CD8-positive, alpha-beta memory T cell (primary cell): ENCODE measurements around the gene WDR82. TPM values are rescaled to one million over a fixed set of nuclear protein-coding genes. Genes with fewer than 3 reads are reported as not detected.
A peak's percentile ranks its signal among the peaks of the same experiment; 100 is the strongest.

Experiments
- CTCF ChIA-PET: fragments of 350-600 bp; sonication (Branson Sonifier 250); formaldehyde crosslinking; loops from one replicate; lab custom pipeline; 2021; ENCODE audit warnings: antibody characterized with exemption; lab: Charles Lee
- POLR2A ChIA-PET: fragments of 350-600 bp; sonication (Branson Sonifier 250); formaldehyde crosslinking; loops from one replicate; lab custom pipeline; 2021; ENCODE audit warnings: antibody characterized with exemption; lab: Charles Lee
- DNase-seq, 5 donors: peaks; one replicate each; pipeline versions ENCODE4 v3.0.0 to v3.0.0-alpha.2; 2020 to 2022; ENCODE audit warnings: mixed read lengths in 1 of 5
- H3K27ac ChIP-seq: one replicate; pipeline ENCODE4 v1.7.0; 2013; ENCODE audit warnings: low read depth, mild to moderate bottlenecking, low read length, moderate library complexity
- H3K27me3 ChIP-seq: 2 replicates; pipeline ENCODE4 v1.7.0; 2013; ENCODE audit warnings: low read length, mild to moderate bottlenecking; ENCODE audit not compliant: insufficient read depth, poor library complexity, severe bottlenecking
- H3K36me3 ChIP-seq: 2 replicates; pipeline ENCODE4 v1.7.0; 2013; ENCODE audit warnings: mild to moderate bottlenecking, low read length, moderate library complexity; ENCODE audit not compliant: insufficient read depth
- H3K4me1 ChIP-seq: 2 replicates; pipeline ENCODE4 v1.7.0; 2013; ENCODE audit warnings: mild to moderate bottlenecking, low read length, moderate library complexity; ENCODE audit not compliant: insufficient read depth
- H3K4me3 ChIP-seq: 2 replicates; pipeline ENCODE4 v1.7.0; 2013; ENCODE audit warnings: mild to moderate bottlenecking, low read length
- H3K9me3 ChIP-seq: 2 replicates; pipeline ENCODE4 v1.7.0; 2013; ENCODE audit warnings: mild to moderate bottlenecking, low read length
- H3K27ac Mint-ChIP-seq, 8 donors: one replicate each; pipeline ENCODE4 v1.8.0; 2020 to 2021; ENCODE audit warnings: mixed read lengths in 8 of 8, mild to moderate bottlenecking in 6 of 8, inconsistent platforms in 3 of 8, moderate library complexity in 3 of 8
- H3K27me3 Mint-ChIP-seq, 2 donors: one replicate each; pipeline ENCODE4 v1.8.0; 2020 to 2021; ENCODE audit warnings: mixed read lengths in 2 of 2, mild to moderate bottlenecking in 1 of 2, moderate library complexity in 1 of 2
- H3K36me3 Mint-ChIP-seq, 3 donors: one replicate each; pipeline ENCODE4 v1.8.0; 2020 to 2021; ENCODE audit warnings: mixed read lengths in 3 of 3, inconsistent platforms in 1 of 3, mild to moderate bottlenecking in 1 of 3
- H3K4me1 Mint-ChIP-seq, 3 donors: one replicate each; pipeline ENCODE4 v1.8.0; 2020 to 2021; ENCODE audit warnings: mixed read lengths in 3 of 3, inconsistent platforms in 1 of 3, mild to moderate bottlenecking in 1 of 3
- H3K4me3 Mint-ChIP-seq, 7 donors: one replicate each; pipeline ENCODE4 v1.8.0; 2020 to 2021; ENCODE audit warnings: mixed read lengths in 7 of 7, mild to moderate bottlenecking in 6 of 7, moderate library complexity in 4 of 7, inconsistent platforms in 2 of 7
- H3K9me3 Mint-ChIP-seq, 5 donors: one replicate each; pipeline ENCODE4 v1.8.0; 2020 to 2022; ENCODE audit warnings: mixed read lengths in 5 of 5, mild to moderate bottlenecking in 3 of 5, moderate library complexity in 2 of 5, inconsistent platforms in 1 of 5
- polyA plus RNA-seq: library from polyadenylated mRNA; unstranded; fragments of 300-500 nt; fragmentation: Illumina TruSeq; gene quantifications from one replicate; pipeline ENCODE4 v1.2.3, GENCODE V29; 2021
- total RNA-seq, 2 experiments: library from RNA; stranded (reverse); gene quantifications; one replicate each; pipeline ENCODE4 v1.2.3, GENCODE V29; 2021

The WDR82 gene
- total and polyA plus RNA-seq, 3 experiments from 2014 or later = 133 to 140 (median 133) TPM

DNA sequence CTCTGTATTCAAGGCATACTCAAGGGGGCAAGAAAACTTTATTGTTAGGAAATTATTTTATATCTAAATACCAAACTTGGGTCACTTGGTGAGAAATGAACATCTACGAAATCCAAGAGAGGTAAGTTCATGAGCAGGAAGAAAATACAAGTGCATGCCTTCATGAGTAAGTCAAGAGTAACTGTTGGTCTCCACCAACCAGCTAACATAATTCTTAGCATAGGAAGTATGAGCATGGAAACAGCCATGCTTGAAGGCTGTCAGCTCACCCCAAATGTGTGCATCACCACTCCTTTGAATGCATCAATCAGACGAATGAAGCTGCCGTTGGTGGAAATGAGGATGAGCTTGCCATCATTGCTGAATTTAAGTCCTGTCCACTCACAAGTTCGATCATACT, 19.0 kb downstream of the WDR82 start:
- H3K36me3 Mint-ChIP-seq = peaks cover 18 to 97% (median 51%) of the 10 kb centered on the region in 3 donors
- peaks cover 95% of the 10 kb centered on the region for H3K36me3 ChIP-seq
- H3K4me3 Mint-ChIP-seq = no peak overlapping the region
- ChIA-PET CTCF (interaction anchor here (1.4 to 3.1 kb wide), 4 partner anchors 12 to 28 kb away, joined by 4 to 15 read pairs (median 6); no protein-coding TSS in a partner anchor), POLR2A (interaction anchor here (0.6 to 1.7 kb wide), 4 partner anchors 12 to 19 kb away, joined by 3 to 4 read pairs (median 3); partner anchors contain the start of genes PPM1M and WDR82)
- H3K4me1 ChIP-seq = peaks cover 94% of the 10 kb centered on the region
- H3K27ac Mint-ChIP-seq = peak overlapping the region in 5 of 8 donors; percentile 85 to 98 (median 86)
- H3K4me1 Mint-ChIP-seq = peaks cover 81 to 98% (median 97%) of the 10 kb centered on the region in 3 donors
- no peaks in the 10 kb centered on the region for H3K9me3 ChIP-seq
- no peaks in the 10 kb centered on the region for H3K27me3 ChIP-seq
- H3K4me3 ChIP-seq = no peak overlapping the region
- DNase-seq = no peak
- no peaks in the 10 kb centered on the region for H3K27me3 Mint-ChIP-seq
- H3K9me3 Mint-ChIP-seq = no peaks in the 10 kb centered on the region
- H3K27ac ChIP-seq = no peak overlapping the region

DNA sequence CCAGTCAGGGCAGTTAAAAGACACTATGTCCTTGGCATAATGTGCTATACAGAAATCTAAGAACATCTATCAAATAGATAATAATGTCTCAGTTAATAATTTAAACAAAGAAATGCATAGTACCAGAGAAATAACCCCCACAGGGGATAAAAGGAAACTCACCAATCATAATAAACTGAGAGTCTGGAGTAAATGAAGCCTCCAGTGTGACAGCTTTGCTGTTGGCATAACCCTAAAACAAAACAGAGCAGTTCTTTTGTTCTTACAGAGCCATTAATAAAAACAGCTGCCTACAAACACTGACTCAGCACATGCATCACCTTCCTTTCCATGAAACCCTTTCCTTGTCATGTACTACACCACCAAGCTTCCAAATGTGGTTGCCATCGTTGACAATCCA, 19.4 kb downstream of the WDR82 start:
- peak overlapping the region in 7 of 8 donors; percentile 36 to 98 (median 85) for H3K27ac Mint-ChIP-seq

DNA sequence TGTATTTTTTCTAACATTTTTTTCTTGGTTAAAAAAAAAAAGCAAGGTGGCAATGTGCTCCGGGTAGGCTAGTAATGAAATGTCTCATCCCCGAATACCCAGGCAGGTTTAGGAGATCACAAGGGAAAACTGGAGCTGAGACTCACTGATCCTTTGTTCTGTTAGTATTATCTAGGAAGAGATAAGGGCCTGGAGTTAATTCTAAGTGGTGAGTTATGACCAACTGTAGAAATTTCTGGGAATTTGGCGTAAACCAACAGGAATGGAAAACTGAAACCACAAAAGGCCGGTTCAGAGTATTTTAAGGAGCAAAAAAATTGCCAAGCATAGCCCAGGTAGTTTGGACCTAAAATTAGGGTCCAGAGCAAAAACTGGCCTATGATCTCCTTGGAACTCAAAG, 20.5 kb downstream of the WDR82 start:
- Histone ChIP-seq H3K36me3 (peaks cover 87% of the 10 kb centered on the region), H3K9me3 (no peaks in the 10 kb centered on the region), H3K4me3 (no peak overlapping the region), H3K4me1 (peaks cover 93% of the 10 kb centered on the region), H3K27me3 (no peaks in the 10 kb centered on the region), H3K27ac (no peak overlapping the region)
- H3K36me3 Mint-ChIP-seq = peaks cover 4 to 95% (median 41%) of the 10 kb centered on the region in 3 donors
- peaks cover 0 to 2% of the 10 kb centered on the region in 2 donors for H3K27me3 Mint-ChIP-seq
- CTCF ChIA-PET = no interaction called here
- peaks cover 82 to 98% (median 97%) of the 10 kb centered on the region in 3 donors for H3K4me1 Mint-ChIP-seq
- H3K27ac Mint-ChIP-seq = peak overlapping the region; percentile 43 to 100 (median 90)
- H3K9me3 Mint-ChIP-seq = peaks cover 0 to 2% (median 0%) of the 10 kb centered on the region in 5 donors
- POLR2A ChIA-PET = no interaction called here
- no peak for DNase-seq
- no peak overlapping the region for H3K4me3 Mint-ChIP-seq

More for the DNA sequence above, 19.4 kb downstream of the WDR82 start:
- no peaks in the 10 kb centered on the region for H3K9me3 Mint-ChIP-seq
- no peak overlapping the region for H3K4me3 Mint-ChIP-seq
- no peaks in the 10 kb centered on the region for H3K9me3 ChIP-seq
- H3K27me3 ChIP-seq = no peaks in the 10 kb centered on the region
- ChIA-PET CTCF (interaction anchor here (1.4 to 3.1 kb wide), 3 partner anchors 13 to 27 kb away, joined by 4 to 15 read pairs (median 8); no protein-coding TSS in a partner anchor), POLR2A (interaction anchor here (0.6 to 1.2 kb wide), 3 partner anchors 12 to 14 kb away, joined by 3 read pairs; partner anchors contain the start of gene PPM1M)
- peaks cover 81 to 98% (median 97%) of the 10 kb centered on the region in 3 donors for H3K4me1 Mint-ChIP-seq
- DNase-seq = no peak
- H3K36me3 ChIP-seq = peaks cover 95% of the 10 kb centered on the region
- H3K4me1 ChIP-seq = peaks cover 94% of the 10 kb centered on the region
- H3K4me3 ChIP-seq = no peak overlapping the region
- H3K27ac ChIP-seq = no peak overlapping the region
- no peaks in the 10 kb centered on the region for H3K27me3 Mint-ChIP-seq
- peaks cover 14 to 97% (median 47%) of the 10 kb centered on the region in 3 donors for H3K36me3 Mint-ChIP-seq

DNA sequence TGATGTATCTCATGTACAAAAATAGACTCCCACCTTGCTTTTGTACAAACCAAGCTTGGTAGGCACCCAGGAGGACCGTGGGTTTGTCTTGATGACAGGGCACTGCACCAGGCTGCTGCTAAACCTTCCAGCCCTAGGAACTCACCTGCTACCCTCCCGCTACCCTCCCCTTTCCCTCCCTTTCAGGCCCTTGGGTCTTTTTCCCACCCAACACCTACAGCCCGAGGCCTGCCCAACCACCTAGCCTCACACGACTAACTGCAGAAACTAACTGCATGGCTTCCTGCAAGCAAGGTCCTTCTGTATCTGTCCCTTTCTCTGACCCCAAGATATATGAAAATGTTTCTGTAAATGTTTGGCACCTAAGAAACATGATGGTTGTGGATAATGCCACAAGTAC, 21.8 kb downstream of the WDR82 start:
- peak in 1 of 5 donors; percentile 33 for DNase-seq
- Histone ChIP-seq H3K27me3 (no peaks in the 10 kb centered on the region), H3K4me3 (no peak overlapping the region), H3K27ac (no peak overlapping the region), H3K4me1 (peaks cover 93% of the 10 kb centered on the region), H3K36me3 (peaks cover 74% of the 10 kb centered on the region), H3K9me3 (no peaks in the 10 kb centered on the region)
- Mint-ChIP-seq H3K4me1 (peaks cover 76 to 98% (median 97%) of the 10 kb centered on the region in 3 donors), H3K4me3 (peak overlapping the region in 1 of 7 donors; percentile 15), H3K9me3 (peaks cover 0 to 2% (median 0%) of the 10 kb centered on the region in 5 donors), H3K27me3 (peaks cover 0 to 2% of the 10 kb centered on the region in 2 donors), H3K36me3 (peaks cover 4 to 91% (median 42%) of the 10 kb centered on the region in 3 donors), H3K27ac (peak overlapping the region; percentile 81 to 100 (median 96))
- ChIA-PET POLR2A (interaction anchor here (0.6 to 1.4 kb wide), 2 partner anchors 15 to 24 kb away, joined by 6 to 8 read pairs; no protein-coding TSS in a partner anchor), CTCF (interaction anchor here (0.8 to 14.4 kb wide), 4 partner anchors 16 to 26 kb away, joined by 3 to 156 read pairs (median 3); partner anchors contain the start of gene WDR82)

DNA sequence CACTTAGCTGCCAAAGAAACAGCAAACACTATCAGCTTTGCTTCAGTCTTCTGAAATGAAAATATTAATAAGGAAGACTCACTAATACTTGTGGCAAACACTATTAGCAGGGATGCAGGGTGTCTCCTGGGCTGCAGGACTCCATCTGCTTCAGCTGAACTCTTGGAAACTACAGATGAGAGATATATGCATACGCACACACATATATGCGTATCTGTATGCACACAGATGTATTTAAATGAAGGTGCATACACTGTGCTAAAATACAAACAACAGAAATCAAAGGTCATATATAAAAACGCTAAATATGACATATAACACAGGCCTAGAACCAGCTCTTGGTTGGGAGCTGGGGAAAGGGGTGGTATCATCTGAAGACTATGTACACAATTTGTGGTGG, 22.3 kb downstream of the WDR82 start:
- peaks cover 71 to 97% (median 93%) of the 10 kb centered on the region in 3 donors for H3K4me1 Mint-ChIP-seq
- H3K9me3 ChIP-seq = no peaks in the 10 kb centered on the region
- peak overlapping the region in 2 of 7 donors; percentile 2 to 6 for H3K4me3 Mint-ChIP-seq
- no peak overlapping the region for H3K27ac ChIP-seq
- H3K36me3 Mint-ChIP-seq = peaks cover 4 to 86% (median 41%) of the 10 kb centered on the region in 3 donors
- H3K27ac Mint-ChIP-seq = peak overlapping the region; percentile 81 to 100 (median 99)
- CTCF ChIA-PET = interaction anchor here (1.0 to 14.4 kb wide), 4 partner anchors 16 to 83 kb away, joined by 3 to 156 read pairs (median 12); partner anchors contain the start of gene WDR82
- H3K9me3 Mint-ChIP-seq = peaks cover 0 to 2% (median 0%) of the 10 kb centered on the region in 5 donors
- peaks cover 70% of the 10 kb centered on the region for H3K36me3 ChIP-seq
- peaks cover 0 to 2% of the 10 kb centered on the region in 2 donors for H3K27me3 Mint-ChIP-seq
- H3K4me1 ChIP-seq = peaks cover 92% of the 10 kb centered on the region
- DNase-seq = no peak
- POLR2A ChIA-PET = interaction anchor here (0.6 to 1.4 kb wide), 2 partner anchors 15 to 25 kb away, joined by 6 to 8 read pairs; no protein-coding TSS in a partner anchor
- no peak overlapping the region for H3K4me3 ChIP-seq
- H3K27me3 ChIP-seq = no peaks in the 10 kb centered on the region

DNA sequence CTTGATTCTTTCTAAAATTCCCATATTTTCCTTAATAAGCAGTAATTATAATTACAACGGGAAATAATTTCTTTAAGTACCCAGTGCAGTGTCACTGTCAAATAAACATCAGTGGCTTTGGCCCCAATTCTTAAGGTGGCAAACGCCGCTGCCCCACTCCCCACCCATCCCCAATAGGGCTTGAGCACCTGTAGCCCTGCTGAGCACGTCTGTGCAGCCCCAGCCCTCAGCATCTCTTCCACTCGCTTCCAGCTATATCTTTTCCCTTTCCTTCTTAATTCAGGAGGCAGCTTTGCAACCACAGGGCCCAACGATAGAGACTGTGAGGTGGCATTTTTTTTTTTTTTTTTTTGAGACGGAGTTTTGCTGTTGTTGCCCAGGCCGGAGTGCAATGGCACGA, 23.8 kb downstream of the WDR82 start:
- Mint-ChIP-seq H3K4me1 (peaks cover 76 to 96% (median 93%) of the 10 kb centered on the region in 3 donors), H3K4me3 (peak overlapping the region in 2 of 7 donors; percentile 90 to 92), H3K36me3 (peaks cover 0 to 84% (median 36%) of the 10 kb centered on the region in 3 donors)

DNA sequence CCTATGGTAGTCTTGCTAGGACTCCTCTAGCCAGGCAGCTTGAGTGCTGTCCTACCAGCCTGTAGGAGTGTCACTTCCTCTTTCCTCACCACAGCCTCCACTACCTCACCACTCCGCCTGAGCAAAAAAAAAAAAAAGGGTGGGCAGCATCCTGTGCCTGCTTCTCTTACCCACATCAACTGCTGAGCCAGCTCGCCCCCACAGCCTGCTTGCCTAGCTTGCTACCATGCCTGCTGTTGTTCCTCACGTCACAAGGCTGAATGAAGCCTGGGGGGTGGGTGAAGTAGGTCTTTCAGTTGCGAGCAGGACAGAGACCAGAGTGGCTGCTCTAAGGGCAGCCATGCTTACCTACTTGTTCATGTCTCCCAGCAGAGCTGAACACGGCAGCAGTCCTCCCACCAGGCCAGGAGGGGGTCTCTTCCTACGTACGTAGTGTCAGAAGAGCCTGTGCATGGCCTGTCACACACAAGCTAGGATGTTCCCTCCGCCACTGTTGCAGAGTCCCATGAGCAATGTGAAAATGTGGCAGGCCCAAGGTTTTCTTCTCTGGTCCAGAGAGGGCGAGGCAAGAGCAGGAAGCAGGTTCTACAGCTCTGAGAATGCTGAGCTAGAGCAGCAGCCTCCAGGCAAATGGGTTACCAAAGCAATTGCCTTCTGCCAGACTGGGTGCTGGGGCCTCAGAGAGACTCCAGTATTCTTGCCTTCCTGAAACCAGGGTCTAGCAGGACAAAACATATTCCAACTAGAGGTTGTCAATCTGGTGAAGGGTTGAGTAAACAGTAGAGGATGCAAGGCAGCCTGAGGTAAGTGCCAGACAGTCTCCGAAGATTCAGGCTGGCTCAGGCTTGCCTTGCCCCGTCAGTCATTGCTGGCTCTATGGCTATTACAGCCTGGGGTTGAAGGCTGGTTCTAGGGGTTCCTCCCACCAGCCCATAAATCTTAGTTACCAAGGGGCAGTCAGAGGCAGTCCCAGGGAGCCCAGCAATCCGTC, 24.8 kb downstream of the WDR82 start:
- Mint-ChIP-seq H3K4me1 (peaks cover 77 to 96% (median 93%) of the 10 kb centered on the region in 3 donors), H3K36me3 (peaks cover 0 to 84% (median 32%) of the 10 kb centered on the region in 3 donors), H3K27me3 (peaks cover 0 to 2% of the 10 kb centered on the region in 2 donors), H3K27ac (peak overlapping the region; percentile 95 to 100 (median 100)), H3K9me3 (peaks cover 0 to 2% (median 0%) of the 10 kb centered on the region in 5 donors), H3K4me3 (peak overlapping the region; percentile 76 to 92 (median 89))
- H3K27ac ChIP-seq = peak overlapping the region; percentile 77
- peak overlapping the region; percentile 57 for H3K4me3 ChIP-seq
- peaks cover 93% of the 10 kb centered on the region for H3K4me1 ChIP-seq
- H3K9me3 ChIP-seq = no peaks in the 10 kb centered on the region
- peaks cover 45% of the 10 kb centered on the region for H3K36me3 ChIP-seq
- H3K27me3 ChIP-seq = no peaks in the 10 kb centered on the region
- CTCF ChIA-PET = interaction anchor here (0.6 to 14.4 kb wide), 13 partner anchors 10 to 85 kb away, joined by 3 to 156 read pairs (median 9); partner anchors contain the start of genes GLYCTK, TWF2 and WDR82
- DNase-seq = peak; percentile 70 to 95 (median 94)
- POLR2A ChIA-PET = interaction anchor here (0.6 to 4.8 kb wide), 14 partner anchors 9 to 225 kb away, joined by 3 to 86 read pairs (median 8); partner anchors contain the start of genes GLYCTK, POC1A, TWF2 and WDR82

More for the DNA sequence above, 23.8 kb downstream of the WDR82 start:
- peaks cover 55% of the 10 kb centered on the region for H3K36me3 ChIP-seq
- H3K27ac Mint-ChIP-seq = peak overlapping the region; percentile 95 to 100 (median 100)
- ChIA-PET CTCF (interaction anchor here (0.6 to 14.4 kb wide), 6 partner anchors 8 to 84 kb away, joined by 3 to 156 read pairs (median 27); partner anchors contain the start of genes TWF2 and WDR82), POLR2A (interaction anchor here (3.2 to 4.8 kb wide), 3 partner anchors 11 to 24 kb away, joined by 27 to 86 read pairs (median 31); partner anchors contain the start of genes TWF2 and WDR82)
- H3K27me3 Mint-ChIP-seq = peaks cover 0 to 2% of the 10 kb centered on the region in 2 donors
- H3K27me3 ChIP-seq = no peaks in the 10 kb centered on the region
- H3K9me3 Mint-ChIP-seq = peaks cover 0 to 2% (median 0%) of the 10 kb centered on the region in 5 donors
- DNase-seq = no peak
- H3K4me1 ChIP-seq = peaks cover 93% of the 10 kb centered on the region
- no peak overlapping the region for H3K27ac ChIP-seq
- H3K4me3 ChIP-seq = peak overlapping the region; percentile 39
- H3K9me3 ChIP-seq = no peaks in the 10 kb centered on the region
